HL-60 (cell line): ENCODE measurements around the gene CHTOP.
"Not testable (repeated sequence)": the region's sequence is repeated elsewhere in the genome, so short reads cannot be mapped to it uniquely, and the experiment has no call there.

Experiments used
- DNase-seq, 2 experiments: peaks; one replicate each; pipeline ENCODE4 v3.0.0-alpha.2; 2010 to 2020; ENCODE audit warnings: low read depth in 1 of 2, low spot score in 1 of 2
- H3K27ac ChIP-seq: fragments of 250-450 bp; sonication (Bioruptor Pico); replicated peaks from 2 replicates; pipeline ENCODE4 v1.5.1; 2020; ENCODE audit warnings: mild to moderate bottlenecking, moderate library complexity
- H3K27me3 ChIP-seq: fragments of 250-450 bp; sonication (Bioruptor Pico); 2 replicates; pipeline ENCODE4 v1.5.1; 2021; ENCODE audit warnings: mild to moderate bottlenecking, moderate library complexity; ENCODE audit not compliant: insufficient read depth, poor library complexity, severe bottlenecking
- H3K4me3 ChIP-seq: replicated peaks from 2 replicates; pipeline ENCODE4 v1.5.1; 2011; ENCODE audit warnings: mild to moderate bottlenecking, control low read depth, low read length; ENCODE audit not compliant: insufficient read depth
- CTCF ChIP-seq: IDR thresholded peaks from one replicate; pipeline ENCODE4 v1.5.1; 2011; ENCODE audit warnings: low read length, control low read depth, inconsistent platforms; ENCODE audit not compliant: insufficient read depth
- GABPA ChIP-seq: IDR thresholded peaks from 2 replicates; pipeline ENCODE4 v1.6.1; 2012; ENCODE audit warnings: low read depth
- POLR2AphosphoS5 ChIP-seq: IDR thresholded peaks from 2 replicates; pipeline ENCODE4 v1.6.1; 2012; ENCODE audit warnings: low read depth
- SPI1 ChIP-seq: IDR thresholded peaks from 2 replicates; pipeline ENCODE4 v1.6.1; 2012; ENCODE audit warnings: low read depth, mild to moderate bottlenecking, borderline replicate concordance
- TF ChIP-seq, protein P1 (sequence below): IDR thresholded peaks from 2 replicates; pipeline ENCODE4 v1.6.1; 2012; ENCODE audit warnings: low read depth; ENCODE audit not compliant: insufficient replicate concordance

Gene CHTOP

DNA sequence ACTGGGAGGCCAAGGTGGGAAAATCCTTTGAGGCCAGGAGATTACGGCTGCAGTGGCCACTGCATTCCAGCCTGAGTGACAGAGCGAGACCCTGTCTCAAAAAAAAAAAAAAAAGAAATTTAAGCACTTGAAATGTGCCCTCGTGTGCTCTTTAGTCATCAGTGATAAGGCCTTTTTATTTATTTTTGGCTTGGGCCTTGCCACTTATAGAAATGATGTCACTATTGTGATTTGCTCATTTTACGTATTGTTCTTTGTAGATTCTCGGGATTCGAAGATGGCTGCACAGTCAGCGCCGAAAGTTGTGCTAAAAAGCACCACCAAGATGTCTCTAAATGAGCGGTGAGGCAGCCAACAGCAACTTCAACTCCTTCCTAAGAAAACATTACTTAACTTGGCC is 2.4 kb downstream of the CHTOP start:
- no peak for DNase-seq
- Histone ChIP-seq H3K27ac (no peak overlapping the region), H3K4me3 (no peak overlapping the region), H3K27me3 (no peaks in the 10 kb centered on the region)
- TF ChIP-seq GABPA (no peak), CTCF (no peak), SPI1 (no peak), POLR2AphosphoS5 (no peak)
- TF ChIP-seq, protein P1, sequence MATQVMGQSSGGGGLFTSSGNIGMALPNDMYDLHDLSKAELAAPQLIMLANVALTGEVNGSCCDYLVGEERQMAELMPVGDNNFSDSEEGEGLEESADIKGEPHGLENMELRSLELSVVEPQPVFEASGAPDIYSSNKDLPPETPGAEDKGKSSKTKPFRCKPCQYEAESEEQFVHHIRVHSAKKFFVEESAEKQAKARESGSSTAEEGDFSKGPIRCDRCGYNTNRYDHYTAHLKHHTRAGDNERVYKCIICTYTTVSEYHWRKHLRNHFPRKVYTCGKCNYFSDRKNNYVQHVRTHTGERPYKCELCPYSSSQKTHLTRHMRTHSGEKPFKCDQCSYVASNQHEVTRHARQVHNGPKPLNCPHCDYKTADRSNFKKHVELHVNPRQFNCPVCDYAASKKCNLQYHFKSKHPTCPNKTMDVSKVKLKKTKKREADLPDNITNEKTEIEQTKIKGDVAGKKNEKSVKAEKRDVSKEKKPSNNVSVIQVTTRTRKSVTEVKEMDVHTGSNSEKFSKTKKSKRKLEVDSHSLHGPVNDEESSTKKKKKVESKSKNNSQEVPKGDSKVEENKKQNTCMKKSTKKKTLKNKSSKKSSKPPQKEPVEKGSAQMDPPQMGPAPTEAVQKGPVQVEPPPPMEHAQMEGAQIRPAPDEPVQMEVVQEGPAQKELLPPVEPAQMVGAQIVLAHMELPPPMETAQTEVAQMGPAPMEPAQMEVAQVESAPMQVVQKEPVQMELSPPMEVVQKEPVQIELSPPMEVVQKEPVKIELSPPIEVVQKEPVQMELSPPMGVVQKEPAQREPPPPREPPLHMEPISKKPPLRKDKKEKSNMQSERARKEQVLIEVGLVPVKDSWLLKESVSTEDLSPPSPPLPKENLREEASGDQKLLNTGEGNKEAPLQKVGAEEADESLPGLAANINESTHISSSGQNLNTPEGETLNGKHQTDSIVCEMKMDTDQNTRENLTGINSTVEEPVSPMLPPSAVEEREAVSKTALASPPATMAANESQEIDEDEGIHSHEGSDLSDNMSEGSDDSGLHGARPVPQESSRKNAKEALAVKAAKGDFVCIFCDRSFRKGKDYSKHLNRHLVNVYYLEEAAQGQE = no peak

GRCh38 chr1:153638261-153638660 is 4.4 kb downstream of the CHTOP start:
- Histone ChIP-seq H3K27ac (no peak overlapping the region), H3K4me3 (no peak overlapping the region), H3K27me3 (no peaks in the 10 kb centered on the region)
- DNase-seq = no peak
- TF ChIP-seq CTCF (no peak), POLR2AphosphoS5 (no peak), GABPA (no peak), SPI1 (no peak)
- TF ChIP-seq, protein P1 = no peak

- Histone ChIP-seq H3K27me3 (no peaks in the 10 kb centered on the region), H3K4me3 (no peak overlapping the region), H3K27ac (no peak overlapping the region)
- no peak for DNase-seq
- TF ChIP-seq SPI1 = no peak
- TF ChIP-seq CTCF = no peak
- TF ChIP-seq GABPA = no peak
- TF ChIP-seq POLR2AphosphoS5 = no peak
- TF ChIP-seq, protein P1 = no peak
These were observed 5.4 kb downstream of the CHTOP start for GRCh38 chr1:153639280-153639679.

GRCh38 chr1:153640213-153640612 is 6.3 kb downstream of the CHTOP start:
- H3K27ac ChIP-seq, H3K4me3 ChIP-seq, DNase-seq, H3K27me3 ChIP-seq: not testable (repeated sequence)
